IPS DF 6.9 (cell line): ENCODE measurements around the gene ZCCHC13.

Experiments used
- DNase-seq: peaks from one replicate; pipeline ENCODE4 v3.0.0-alpha.2; 2013; ENCODE audit warnings: low read depth, low spot score
- H3K27ac ChIP-seq: one replicate; pipeline ENCODE4 v1.5.1; 2013; ENCODE audit warnings: low read length, control low read depth
- H3K27me3 ChIP-seq: 2 replicates; pipeline ENCODE4 v1.6.1; 2013; ENCODE audit warnings: mild to moderate bottlenecking, low read length; ENCODE audit not compliant: control insufficient read depth, insufficient read depth
- H3K36me3 ChIP-seq: 2 replicates; pipeline ENCODE4 v1.6.1; 2013; ENCODE audit warnings: low read length; ENCODE audit not compliant: control insufficient read depth, insufficient read depth
- H3K4me1 ChIP-seq: 2 replicates; pipeline ENCODE4 v1.6.1; 2013; ENCODE audit warnings: low read length; ENCODE audit not compliant: control insufficient read depth, insufficient read depth
- H3K4me3 ChIP-seq: 2 replicates; pipeline ENCODE4 v1.5.1; 2013; ENCODE audit warnings: mild to moderate bottlenecking, low read length
- H3K9me3 ChIP-seq: 2 replicates; pipeline ENCODE4 v1.6.1; 2013; ENCODE audit warnings: low read length, inconsistent platforms; ENCODE audit not compliant: control insufficient read depth, insufficient read depth
- WGBS: extraction: QIAGEN DNeasy Blood & Tissue Kit; methylation state at CpG from one replicate; pipeline ENCODE4 v1.1.7; 2013; ENCODE audit warnings: mixed read lengths, missing lambda C conversion rate; ENCODE audit not compliant: insufficient read length, insufficient coverage; 5-methylcytosine and 5-hydroxymethylcytosine counted together

The ZCCHC13 gene

DNA sequence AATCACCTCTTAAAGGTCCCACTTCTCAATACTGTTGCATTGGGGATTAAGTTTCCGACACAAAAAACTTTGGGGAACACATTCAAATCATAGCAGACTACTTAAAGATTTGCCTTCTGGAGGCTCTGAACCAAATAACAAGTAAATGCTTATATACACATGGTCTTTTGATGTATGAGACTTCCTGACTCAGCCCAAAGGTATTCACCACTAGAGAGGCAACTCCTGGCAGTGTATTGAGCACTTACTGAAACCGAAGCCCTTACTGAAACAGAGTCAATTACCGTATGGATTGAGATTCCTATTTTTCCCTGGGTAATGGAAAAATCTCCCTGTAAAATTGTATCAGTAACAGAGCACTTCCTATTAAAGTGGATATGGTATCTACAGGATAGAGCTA, 45.4 kb downstream of the ZCCHC13 start:
- no peaks in the 10 kb centered on the region for H3K9me3 ChIP-seq
- H3K4me3 ChIP-seq, result no peak overlapping the region
- no peak for DNase-seq
- WGBS, result no CpG with 5 or more reads among the region's 3 CpGs
- H3K36me3 ChIP-seq, result no peaks in the 10 kb centered on the region
- no peak overlapping the region for H3K27ac ChIP-seq
- no peaks in the 10 kb centered on the region for H3K27me3 ChIP-seq
- H3K4me1 ChIP-seq, result no peaks in the 10 kb centered on the region

DNA sequence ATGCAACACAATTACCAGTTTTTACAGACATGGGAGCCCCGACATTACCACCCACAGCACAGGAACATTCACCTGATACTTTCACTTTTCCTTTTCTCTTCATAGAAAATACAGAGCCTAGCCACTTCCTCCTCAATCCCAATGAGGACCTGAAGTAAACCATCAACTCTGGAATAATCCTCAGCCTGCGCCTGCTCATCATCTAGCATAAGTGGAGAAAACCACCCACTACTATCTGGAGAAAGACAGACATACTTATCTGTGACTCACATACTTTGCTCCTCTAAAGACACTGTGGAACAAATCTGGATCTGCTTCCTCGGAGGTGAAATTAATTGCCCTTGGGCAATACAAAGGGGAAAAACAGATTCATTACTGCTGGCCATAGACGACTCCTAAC, 47.8 kb downstream of the ZCCHC13 start:
- WGBS, result no CpG with 5 or more reads among the region's 4 CpGs
- no peaks in the 10 kb centered on the region for H3K9me3 ChIP-seq

DNA sequence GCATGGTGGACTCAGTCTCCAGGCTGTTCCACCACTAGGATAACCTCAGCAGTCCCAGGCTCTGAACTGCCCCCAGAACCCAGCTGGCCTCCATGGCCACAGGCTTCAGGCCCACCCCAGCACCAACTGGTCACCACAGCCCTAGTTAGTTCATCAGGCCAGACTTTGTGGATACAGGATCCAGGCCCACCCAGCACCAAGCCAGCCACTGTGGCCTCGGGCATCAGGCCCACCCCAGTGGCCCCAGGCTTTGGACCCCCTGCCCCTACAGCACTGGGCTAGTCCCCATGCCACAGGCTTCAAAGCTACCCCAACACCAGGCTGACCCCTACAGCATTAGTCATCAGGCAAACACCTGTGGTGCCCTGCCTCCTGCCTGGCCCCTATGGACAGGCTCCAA, 50.0 kb downstream of the ZCCHC13 start:
- H3K36me3 ChIP-seq, result no peaks in the 10 kb centered on the region
- H3K9me3 ChIP-seq, result no peaks in the 10 kb centered on the region
- H3K27me3 ChIP-seq, result no peaks in the 10 kb centered on the region
- H3K4me3 ChIP-seq, result no peak overlapping the region
- no peaks in the 10 kb centered on the region for H3K4me1 ChIP-seq
- no peak for DNase-seq
- WGBS, result no CpG with 5 or more reads among the region's 1 CpG
- H3K27ac ChIP-seq, result no peak overlapping the region

More for the DNA sequence above, 47.8 kb downstream of the ZCCHC13 start:
- DNase-seq, result no peak
- Histone ChIP-seq H3K4me1 (no peaks in the 10 kb centered on the region), H3K27me3 (no peaks in the 10 kb centered on the region), H3K4me3 (no peak overlapping the region), H3K27ac (no peak overlapping the region), H3K36me3 (no peaks in the 10 kb centered on the region)
